Right cardiac atrium (tissue), 5 donors: Measurements from ENCODE around the gene PARP16. TPM values are rescaled to one million over a fixed set of nuclear protein-coding genes. Genes with fewer than 3 reads are reported as not detected.
A peak's percentile ranks its signal among the peaks of the same experiment; 100 is the strongest.

Experiments used
- ATAC-seq, 2 donors: fragments of 200-7000 bp; cut with Tn5 transposase; one replicate each; pipeline versions ENCODE4 v1.8.0 to v1.9.1; 2020; ENCODE audit warnings: moderate library complexity in 2 of 2, mild to moderate bottlenecking in 1 of 2
- DNase-seq, 3 donors: peaks; one replicate each; pipeline ENCODE4 v3.0.0-alpha.2; 2020
- H3K27ac ChIP-seq: one replicate; pipeline ENCODE4 v1.5.1; 2013; ENCODE audit warnings: mild to moderate bottlenecking, low read length, control low read depth, moderate library complexity
- H3K27me3 ChIP-seq: one replicate; pipeline ENCODE4 v1.6.1; 2013; ENCODE audit not compliant: control insufficient read depth, insufficient read depth
- H3K4me1 ChIP-seq: one replicate; pipeline ENCODE4 v1.6.1; 2013; ENCODE audit warnings: low read length; ENCODE audit not compliant: control insufficient read depth, insufficient read depth
- H3K4me3 ChIP-seq: one replicate; pipeline ENCODE4 v1.5.1; 2013; ENCODE audit warnings: low read length, control low read depth
- H3K9me3 ChIP-seq: one replicate; pipeline ENCODE4 v1.6.1; 2013; ENCODE audit warnings: low read length; ENCODE audit not compliant: control insufficient read depth
- WGBS: extraction: QIAGEN DNeasy Blood & Tissue Kit; methylation state at CpG from one replicate; pipeline ENCODE4 v1.1.7; 2013; 5-methylcytosine and 5-hydroxymethylcytosine counted together
- intact Hi-C, 4 donors: fragments of 100-400 bp; cut with DNase I; formaldehyde crosslinking; loops; one replicate each; pipeline versions ENCODE4 v1.11.0 to v1.14.0; 2022 to 2023
- long read RNA-seq, 4 donors: library from polyadenylated mRNA; unstranded; transcript quantifications; one replicate each; pipeline ENCODE4 v2.0.0, GENCODE V29; 2020 to 2021
- polyA plus RNA-seq: library from polyadenylated mRNA; stranded (reverse); fragments of 200-250 nt; gene quantifications from one replicate; pipeline ENCODE4 v1.2.3, GENCODE V29; 2013
- total RNA-seq, 4 donors: library from RNA; stranded (reverse); fragmentation: NEBNext Ultra II Directional; extraction: Animal tissue kit (Norgen Biotek cat#: 25700); gene quantifications; one replicate each; pipeline ENCODE4 v1.2.1, GENCODE V29; 2021
- donor health status: healthy with polysubstance abuse.
- donor health status: DM: no; HTN: yes; CAD: no.
- donor health status: DM: no; HTN: no; CAD: no.
- donor health status: DM: no; HTN: yes; CAD: no; lungs with severe emphysema.
- donor health status: DM: yes; HTN: yes; CAD: no.

The PARP16 gene
- total RNA-seq = 1 to 10 TPM; 5.2 to 6.1 (median 5.5) TPM
- 4.3 TPM for polyA plus RNA-seq
- long read RNA-seq, donor 1, transcript PARP16-206 (6 exons, 2,343 nt) = major isoform, 16 of 29 reads
- long read RNA-seq, donor 1, partial matches to known transcripts = 2 of 29 reads
- long read RNA-seq, donor 1, other reads (novel, unspliced or antisense) = 9 of 29 reads
- long read RNA-seq, donor 2, transcript PARP16-206 (6 exons, 2,343 nt) = major isoform, 5 of 7 reads
- long read RNA-seq, donor 2, partial matches to known transcripts = 0 of 7 reads
- long read RNA-seq, donor 2, other reads (novel, unspliced or antisense) = 0 of 7 reads
- long read RNA-seq, donor 3, transcript PARP16-206 (6 exons, 2,343 nt) = major isoform, 11 of 17 reads
- long read RNA-seq, donor 3, partial matches to known transcripts = 2 of 17 reads
- long read RNA-seq, donor 3, other reads (novel, unspliced or antisense) = 3 of 17 reads
- long read RNA-seq, donor 4, partial matches to known transcripts = 1 of 3 reads
- long read RNA-seq, donor 4, other reads (novel, unspliced or antisense) = 0 of 3 reads

- Histone ChIP-seq H3K4me3 (peak within 1 kb of the TSS; percentile 57), H3K27me3 (no peaks in the 10 kb centered on the region), H3K9me3 (no peaks in the 10 kb centered on the region), H3K4me1 (no peaks in the 10 kb centered on the region), H3K27ac (peak within 1 kb of the TSS; percentile 67)
- intact Hi-C loops = loop anchor here in 1 of 4 donors (5.0 kb wide), 1 partner anchor 100 kb away; the partner anchor contains the start of gene CLPX
- peak; percentile 95 to 97 for ATAC-seq
- peak; percentile 92 to 97 (median 97) for DNase-seq
- WGBS = 2% methylated on average over 62 of the region's 62 CpGs
Observed at GRCh38 chr15:65286704-65287519, at the start of gene PARP16. Gene PARP16 (minus strand): TSS chr15:65286883. CDS start chr15:65286426, 457 bp downstream.

DNA sequence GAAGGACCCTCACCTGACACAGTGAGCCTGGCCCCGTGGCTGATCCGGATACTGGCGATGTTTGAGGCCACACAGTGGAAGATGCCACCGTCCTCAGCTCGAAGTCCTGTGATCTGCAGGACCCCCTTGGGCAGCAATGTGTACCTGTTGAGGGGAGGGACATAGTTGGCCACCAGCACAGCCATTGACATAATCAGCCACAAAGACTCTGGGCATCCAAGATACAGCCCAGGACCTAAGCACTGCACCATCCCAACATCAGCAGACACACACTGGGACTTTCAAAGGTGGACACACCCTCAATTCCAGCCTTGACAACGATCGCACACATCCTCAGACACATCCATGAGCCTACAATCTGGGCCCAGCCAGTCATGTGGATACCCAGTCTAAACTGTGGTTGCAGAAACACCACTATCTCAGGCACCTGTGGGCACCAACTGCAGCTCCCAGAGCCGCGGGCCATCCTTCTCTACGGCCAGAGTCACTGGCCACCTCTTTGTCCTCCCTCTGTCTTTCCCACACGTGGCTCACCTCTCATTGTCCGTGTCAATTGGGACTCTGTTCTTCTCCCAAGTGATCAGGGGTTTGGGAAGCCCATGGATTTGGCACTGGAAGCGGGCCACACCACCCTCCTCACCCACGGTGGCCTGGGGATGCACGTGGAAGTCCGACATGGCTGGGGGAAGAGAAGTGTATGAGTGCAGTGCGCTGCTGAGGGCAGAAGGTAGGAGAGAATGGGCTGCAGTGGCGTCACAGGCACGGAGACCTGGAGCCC is 48.8 kb upstream of the PARP16 start:
- no peaks in the 10 kb centered on the region for H3K27me3 ChIP-seq
- no peak overlapping the region for H3K4me3 ChIP-seq
- ATAC-seq = no peak
- H3K9me3 ChIP-seq = no peaks in the 10 kb centered on the region
- no peak for DNase-seq
- 92% methylated on average over 19 of the region's 19 CpGs for WGBS
- H3K4me1 ChIP-seq = no peaks in the 10 kb centered on the region
- no peak overlapping the region for H3K27ac ChIP-seq
- intact Hi-C loops = no loop called here

DNA sequence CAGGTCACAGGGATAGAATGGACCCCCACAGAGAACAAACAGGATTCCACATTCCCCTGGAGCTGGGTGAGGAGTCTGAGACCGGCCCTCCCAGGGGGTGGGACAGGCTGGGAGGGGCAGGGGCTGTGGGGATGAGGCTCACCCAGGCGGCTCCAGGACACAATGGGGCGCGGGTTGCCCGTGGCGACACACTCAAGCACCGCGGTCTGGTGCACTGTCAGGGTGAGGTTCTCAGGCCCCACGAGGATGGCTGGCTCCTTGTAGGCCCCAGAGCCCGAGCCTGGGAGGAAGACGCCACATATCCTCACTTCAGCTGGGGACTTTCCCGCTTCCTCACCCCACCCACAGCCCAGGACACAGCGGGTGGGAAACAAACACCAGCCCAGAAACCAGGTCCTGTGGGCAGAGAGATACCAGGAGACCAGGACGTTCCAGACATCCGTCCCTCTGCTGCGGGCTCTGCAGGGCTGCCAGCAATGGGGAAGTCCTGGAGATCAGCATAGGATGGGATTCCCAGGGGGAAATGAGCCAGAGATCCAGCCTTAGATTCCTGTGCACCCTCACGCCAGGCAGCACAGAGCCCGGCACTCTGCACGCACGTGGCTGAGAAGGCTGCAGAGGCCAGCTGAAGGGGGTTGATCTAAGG is 48.0 kb upstream of the PARP16 start:
- Histone ChIP-seq H3K9me3 (no peaks in the 10 kb centered on the region), H3K4me3 (no peak overlapping the region), H3K4me1 (no peaks in the 10 kb centered on the region), H3K27me3 (no peaks in the 10 kb centered on the region), H3K27ac (no peak overlapping the region)
- DNase-seq (no peak), ATAC-seq (no peak)
- intact Hi-C loops = no loop called here
- WGBS = 71% methylated on average over 20 of the region's 20 CpGs

- no peaks in the 10 kb centered on the region for H3K4me1 ChIP-seq
- 69% methylated on average over 5 of the region's 5 CpGs for WGBS
- intact Hi-C loops = no loop called here
- H3K27me3 ChIP-seq = no peaks in the 10 kb centered on the region
- no peak for ATAC-seq
- no peak for DNase-seq
- H3K27ac ChIP-seq = no peak overlapping the region
- no peak overlapping the region for H3K4me3 ChIP-seq
- no peaks in the 10 kb centered on the region for H3K9me3 ChIP-seq
Observed at GRCh38 chr15:65333856-65334255, 47.2 kb upstream of the PARP16 start.

GRCh38 chr15:65333148-65333820 is 46.6 kb upstream of the PARP16 start:
- ATAC-seq = no peak

DNA sequence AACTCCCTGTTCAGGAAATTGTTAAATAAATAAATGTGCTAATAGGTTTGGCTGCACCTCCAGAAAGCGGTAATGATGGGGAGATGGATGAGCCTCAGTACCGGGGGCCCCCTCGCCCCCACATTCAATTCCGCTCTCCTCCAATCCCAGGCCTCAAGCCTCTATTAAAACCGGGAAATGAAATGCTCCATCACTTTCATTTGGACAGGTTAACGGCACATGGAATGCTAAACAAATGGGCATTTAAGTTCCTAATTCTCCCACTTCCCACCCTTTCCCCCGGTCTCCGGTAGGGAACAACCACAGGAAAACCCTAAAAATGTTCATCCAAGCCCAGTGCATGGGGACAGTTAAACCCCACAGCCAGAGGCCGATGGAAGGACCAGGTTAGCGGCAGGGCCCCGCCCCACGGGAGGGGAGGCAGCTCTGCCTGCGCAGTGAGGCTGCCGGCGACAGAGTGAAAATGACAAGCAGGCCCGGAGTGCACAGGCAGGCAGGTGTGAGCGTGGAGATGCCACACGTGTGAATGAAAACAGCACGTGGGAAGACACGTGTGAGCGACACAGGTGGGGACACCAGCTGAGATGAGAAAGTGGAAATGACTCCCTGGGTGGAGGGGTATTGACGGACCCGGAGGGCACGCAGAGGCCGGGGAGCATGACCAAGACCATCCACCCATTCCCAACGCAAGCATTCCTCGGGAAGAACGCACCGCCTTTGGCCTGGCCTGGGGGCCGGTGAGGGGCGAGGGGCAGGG is 45.9 kb upstream of the PARP16 start:
- DNase-seq = no peak
- no peaks in the 10 kb centered on the region for H3K27me3 ChIP-seq
- no peak overlapping the region for H3K27ac ChIP-seq
- H3K4me1 ChIP-seq = no peaks in the 10 kb centered on the region
- H3K9me3 ChIP-seq = no peaks in the 10 kb centered on the region
- H3K4me3 ChIP-seq = no peak overlapping the region
- no peak for ATAC-seq
- 91% methylated on average over 31 of the region's 31 CpGs for WGBS
- intact Hi-C loops = no loop called here

More at GRCh38 chr15:65333148-65333820, 46.6 kb upstream of the PARP16 start:
- Histone ChIP-seq H3K27me3 (no peaks in the 10 kb centered on the region), H3K9me3 (no peaks in the 10 kb centered on the region), H3K4me3 (no peak overlapping the region), H3K27ac (no peak overlapping the region), H3K4me1 (no peaks in the 10 kb centered on the region)
- no peak for DNase-seq
- intact Hi-C loops = no loop called here
- 84% methylated on average over 16 of the region's 16 CpGs for WGBS

DNA sequence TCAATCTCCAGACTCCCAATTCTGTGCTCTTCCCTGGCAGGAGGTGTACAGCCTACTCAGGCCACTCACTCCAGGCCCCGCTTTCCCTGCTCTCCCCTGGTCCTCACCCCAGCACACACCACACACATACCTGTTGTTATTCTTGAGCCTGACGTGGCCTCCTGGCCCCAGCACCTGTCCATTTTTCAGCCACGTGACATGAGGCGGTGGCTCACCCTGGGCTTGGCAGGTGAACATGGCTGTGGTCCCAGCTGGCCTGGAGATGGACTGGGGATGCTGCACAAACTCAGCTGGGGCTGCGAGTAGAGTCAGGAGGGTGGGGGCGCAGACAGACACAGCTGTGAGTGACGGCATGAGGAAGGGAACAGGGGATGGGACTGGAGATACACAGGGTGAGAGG is 45.1 kb upstream of the PARP16 start:
- Histone ChIP-seq H3K27me3 (no peaks in the 10 kb centered on the region), H3K4me3 (no peak overlapping the region), H3K9me3 (no peaks in the 10 kb centered on the region), H3K27ac (no peak overlapping the region), H3K4me1 (no peaks in the 10 kb centered on the region)
- WGBS = 80% methylated on average over 7 of the region's 7 CpGs
- intact Hi-C loops = no loop called here
- no peak for DNase-seq
- ATAC-seq = no peak

GRCh38 chr15:65330934-65331645 is 44.4 kb upstream of the PARP16 start:
- H3K9me3 ChIP-seq = no peaks in the 10 kb centered on the region
- intact Hi-C loops = no loop called here
- 93% methylated on average over 22 of the region's 22 CpGs for WGBS
- no peaks in the 10 kb centered on the region for H3K27me3 ChIP-seq
- DNase-seq (no peak), ATAC-seq (no peak)
- H3K4me1 ChIP-seq = no peaks in the 10 kb centered on the region
- no peak overlapping the region for H3K4me3 ChIP-seq
- no peak overlapping the region for H3K27ac ChIP-seq
